GM21515 (cell line): ENCODE measurements around the gene TMEM243.

Experiments used
- ATAC-seq: cut with Tn5 transposase; IDR thresholded peaks from one replicate; pipeline ENCODE4 v1.9.1; 2021; ENCODE audit not compliant: unreplicated experiment

Gene TMEM243

GRCh38 chr7:87164433-87164832, 55.1 kb downstream of the TMEM243 start:
- ATAC-seq: no peak

- ATAC-seq: no peak
These were observed 60.0 kb downstream of the TMEM243 start for GRCh38 chr7:87159538-87159937.

- no peak for ATAC-seq
These were observed 62.8 kb downstream of the TMEM243 start for GRCh38 chr7:87156709-87157108.

GRCh38 chr7:87155788-87156187, 63.7 kb downstream of the TMEM243 start:
- ATAC-seq: no peak

- no peak for ATAC-seq
These were observed 65.0 kb downstream of the TMEM243 start for GRCh38 chr7:87154569-87154968.

- no peak for ATAC-seq
These were observed 65.4 kb downstream of the TMEM243 start for GRCh38 chr7:87154166-87154565.

GRCh38 chr7:87152897-87153641, 66.5 kb downstream of the TMEM243 start:
- ATAC-seq: peak; percentile 27

- peak; percentile 84 for ATAC-seq
These were observed 67.2 kb downstream of the TMEM243 start, which contains the start of gene DMTF1 for GRCh38 chr7:87152112-87152896. DMTF1 (plus strand) TSS chr7:87152453; CDS start chr7:87164942, 12,489 bp downstream.

- peak; percentile 35 for ATAC-seq
These were observed 67.8 kb downstream of the TMEM243 start for GRCh38 chr7:87151729-87152111.

- no peak for ATAC-seq
These were observed 68.4 kb downstream of the TMEM243 start for GRCh38 chr7:87151002-87151728.

- ATAC-seq: no peak
These were observed 71.1 kb downstream of the TMEM243 start for GRCh38 chr7:87148332-87148955.

GRCh38 chr7:87147500-87147899, 72.0 kb downstream of the TMEM243 start:
- no peak for ATAC-seq

GRCh38 chr7:87146740-87147386, 72.7 kb downstream of the TMEM243 start:
- no peak for ATAC-seq
